Stomach (tissue), 4 donors: ENCODE measurements around the gene MGAT4A.

Experiments used
- EP300 ChIP-seq: sonication (generic); formaldehyde crosslinking; IDR thresholded peaks from one replicate; pipeline ENCODE4 v1.6.1; 2017; ENCODE audit warnings: antibody characterized with exemption
- POLR2A ChIP-seq, 4 donors: fragments of 450-650 bp; IDR thresholded peaks; one replicate each; pipeline ENCODE4 v1.6.1; 2016; ENCODE audit warnings: antibody characterized with exemption in 4 of 4, control low read depth in 2 of 4, mild to moderate bottlenecking in 1 of 4, moderate library complexity in 1 of 4
- POLR2AphosphoS5 ChIP-seq, 3 donors: sonication (generic); formaldehyde crosslinking; IDR thresholded peaks; one replicate each; pipeline ENCODE4 v1.6.1; 2016; ENCODE audit warnings: antibody characterized with exemption in 3 of 3
- TF ChIP-seq, protein P1 (sequence below), 7 experiments: fragments of 450-650 bp in 4 of 7; fragments of 200-600 bp in 3 of 7; sonication (generic) in 3 of 7; IDR thresholded peaks; one replicate each; pipeline ENCODE4 v1.5.1; 2016 to 2019; ENCODE audit warnings: antibody characterized with exemption in 7 of 7, control low read depth in 2 of 7, mild to moderate bottlenecking in 1 of 7

DNA sequence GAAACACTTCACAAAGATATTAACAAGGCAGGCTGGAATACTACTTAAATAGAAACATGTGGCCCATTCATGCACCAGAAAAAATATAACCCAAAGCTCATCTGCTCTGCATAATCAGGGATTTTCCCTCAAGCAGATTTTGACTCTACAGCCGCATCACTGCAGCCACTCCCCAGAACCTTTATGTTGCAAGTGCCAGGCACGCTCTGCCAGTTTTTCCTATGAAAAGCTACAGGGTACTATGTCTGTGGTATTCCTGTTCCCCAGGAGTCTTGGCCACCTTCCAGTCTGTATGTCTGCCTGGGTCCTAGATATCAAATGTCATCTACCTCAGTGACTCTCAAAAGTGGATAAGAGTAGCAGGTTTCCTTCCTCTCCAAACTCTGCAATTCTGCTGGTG, 126.4 kb downstream of the MGAT4A start:
- TF ChIP-seq, protein P1, sequence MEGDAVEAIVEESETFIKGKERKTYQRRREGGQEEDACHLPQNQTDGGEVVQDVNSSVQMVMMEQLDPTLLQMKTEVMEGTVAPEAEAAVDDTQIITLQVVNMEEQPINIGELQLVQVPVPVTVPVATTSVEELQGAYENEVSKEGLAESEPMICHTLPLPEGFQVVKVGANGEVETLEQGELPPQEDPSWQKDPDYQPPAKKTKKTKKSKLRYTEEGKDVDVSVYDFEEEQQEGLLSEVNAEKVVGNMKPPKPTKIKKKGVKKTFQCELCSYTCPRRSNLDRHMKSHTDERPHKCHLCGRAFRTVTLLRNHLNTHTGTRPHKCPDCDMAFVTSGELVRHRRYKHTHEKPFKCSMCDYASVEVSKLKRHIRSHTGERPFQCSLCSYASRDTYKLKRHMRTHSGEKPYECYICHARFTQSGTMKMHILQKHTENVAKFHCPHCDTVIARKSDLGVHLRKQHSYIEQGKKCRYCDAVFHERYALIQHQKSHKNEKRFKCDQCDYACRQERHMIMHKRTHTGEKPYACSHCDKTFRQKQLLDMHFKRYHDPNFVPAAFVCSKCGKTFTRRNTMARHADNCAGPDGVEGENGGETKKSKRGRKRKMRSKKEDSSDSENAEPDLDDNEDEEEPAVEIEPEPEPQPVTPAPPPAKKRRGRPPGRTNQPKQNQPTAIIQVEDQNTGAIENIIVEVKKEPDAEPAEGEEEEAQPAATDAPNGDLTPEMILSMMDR (IDR thresholded peaks at IDR 0.05): no peak
- no peak for TF ChIP-seq POLR2A (IDR thresholded peaks at IDR 0.05)
- no peak for TF ChIP-seq POLR2AphosphoS5 (IDR thresholded peaks at IDR 0.05)
- TF ChIP-seq EP300: no peak
